ENCODE measurements around the gene PAK1. TPM values are rescaled to one million over a fixed set of nuclear protein-coding genes. Genes with fewer than 3 reads are reported as not detected.

Gene PAK1
- total and polyA plus RNA-seq, 2 of the 4 experiments (the other 2 are of a cell fraction), result 34.3 to 60.6 TPM

DNA sequence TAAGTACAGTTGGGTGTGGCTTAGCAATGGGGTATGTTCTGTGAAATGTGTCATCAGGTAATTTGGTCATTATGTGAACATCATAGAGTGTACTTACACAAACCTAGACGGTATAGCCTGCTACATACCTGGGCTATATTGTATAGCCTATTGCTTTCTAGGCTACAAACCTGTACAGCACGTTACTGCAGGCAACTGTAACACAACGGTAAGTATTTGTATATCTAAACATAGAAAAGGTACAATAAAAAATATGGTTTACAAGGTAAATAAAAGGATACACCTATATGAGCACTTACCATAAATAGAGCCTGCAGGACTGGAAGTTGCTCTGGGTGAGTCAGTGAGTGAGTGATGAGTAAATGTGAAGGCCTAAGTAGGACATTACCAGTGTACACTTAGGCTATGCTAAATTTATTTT is 99.3 kb downstream of the PAK1 start:
- H2AK5ac ChIP-seq (ENCODE audit: low read depth, low read length), result no peak overlapping the region
- H2AFZ ChIP-seq (replicated peaks; ENCODE audit: low read length, poor library complexity), result no peak overlapping the region
- 0 out of 4 replicates have a peak, but pooled peaks cover 0 to 2% of the 10 kb centered on the region in 2 experiments for H3K79me1 ChIP-seq (ENCODE audit: low read depth in 1 of 2, low read length in 2 of 2)
- peak; percentile 55 for ATAC-seq (ENCODE audit: low read depth)
- peaks cover 4% of the 10 kb centered on the region for H3K4me1 ChIP-seq (ENCODE audit: control insufficient read depth, insufficient read depth, low read length)
- no peak overlapping the region for H3K4ac ChIP-seq (ENCODE audit: low read depth, low read length)
- no peak overlapping the region for H3K4me3 ChIP-seq (ENCODE audit: insufficient read depth, low read depth, low read length)
- ChIA-PET POLR2A (ENCODE audit: unreplicated experiment) (interaction anchor here (0.7 kb wide), 1 partner anchor 8 kb away, joined by 3 read pairs; no protein-coding TSS in a partner anchor), CTCF (no interaction called here)
- no peak overlapping the region for H3K27ac ChIP-seq (ENCODE audit: insufficient read depth, low read length)
- no peak overlapping the region for H2BK20ac ChIP-seq (ENCODE audit: low read depth, low read length)
- H3K18ac ChIP-seq (ENCODE audit: low read depth, low read length), result no peak overlapping the region
- dilution Hi-C loops (cut with HindIII; ENCODE audit: low sequenced_read_pairs, unreplicated experiment), result no loop called here
- no peak overlapping the region for H2AK9ac ChIP-seq (replicated peaks; ENCODE audit: low read depth, low read length, poor library complexity)
- H3K4me2 ChIP-seq (ENCODE audit: low read depth, low read length), result no peak overlapping the region
- WGBS, 2 experiments (ENCODE audit: extremely low coverage in 2 of 2, insufficient read length in 1 of 2), result no CpG with 5 or more reads among the region's 3 CpGs
- no peak for TF ChIP-seq RAD21 (IDR thresholded peaks at IDR 0.05; ENCODE audit: low read length)
- no peak for TF ChIP-seq MAZ (IDR thresholded peaks at IDR 0.05; ENCODE audit: borderline replicate concordance, low read depth, low read length)
- no peak for TF ChIP-seq RCOR1 (IDR thresholded peaks at IDR 0.05; ENCODE audit: insufficient replicate concordance, low read length)
- TF ChIP-seq, protein P1, sequence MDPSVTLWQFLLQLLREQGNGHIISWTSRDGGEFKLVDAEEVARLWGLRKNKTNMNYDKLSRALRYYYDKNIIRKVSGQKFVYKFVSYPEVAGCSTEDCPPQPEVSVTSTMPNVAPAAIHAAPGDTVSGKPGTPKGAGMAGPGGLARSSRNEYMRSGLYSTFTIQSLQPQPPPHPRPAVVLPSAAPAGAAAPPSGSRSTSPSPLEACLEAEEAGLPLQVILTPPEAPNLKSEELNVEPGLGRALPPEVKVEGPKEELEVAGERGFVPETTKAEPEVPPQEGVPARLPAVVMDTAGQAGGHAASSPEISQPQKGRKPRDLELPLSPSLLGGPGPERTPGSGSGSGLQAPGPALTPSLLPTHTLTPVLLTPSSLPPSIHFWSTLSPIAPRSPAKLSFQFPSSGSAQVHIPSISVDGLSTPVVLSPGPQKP (IDR thresholded peaks at IDR 0.05; ENCODE audit: borderline replicate concordance, low read depth, low read length), result no peak
- no peak for TF ChIP-seq MAFK (IDR thresholded peaks at IDR 0.05; ENCODE audit: low read depth, low read length)
- TF ChIP-seq FOS (IDR thresholded peaks at IDR 0.05; ENCODE audit: low read depth, low read length), result no peak
- no peak for TF ChIP-seq CHD1 (IDR thresholded peaks at IDR 0.05; ENCODE audit: low read depth, low read length)
- no peak for TF ChIP-seq POLR2A (IDR thresholded peaks at IDR 0.05; ENCODE audit: low read depth, low read length)
- no peak for TF ChIP-seq SMC3 (IDR thresholded peaks at IDR 0.05; ENCODE audit: low read depth, low read length)
- H3K23ac ChIP-seq (ENCODE audit: low read depth, low read length), result no peak overlapping the region
- H4K8ac ChIP-seq (ENCODE audit: low read depth in 2 of 2, low read length in 2 of 2), result no peak overlapping the region
- no peak overlapping the region for H4K91ac ChIP-seq (ENCODE audit: insufficient read depth, low read depth, low read length)
- H3K27me3 ChIP-seq (ENCODE audit: control insufficient read depth, insufficient read depth, low read length), result no peaks in the 10 kb centered on the region
- H2BK120ac ChIP-seq (ENCODE audit: low read depth, low read length), result no peak overlapping the region
- H2BK5ac ChIP-seq (ENCODE audit: low read depth, low read length, poor library complexity, severe bottlenecking), result peak overlapping the region; percentile 17
- no peak overlapping the region for H3K9ac ChIP-seq (ENCODE audit: low read depth, low read length)
- no peaks in the 10 kb centered on the region for H4K20me1 ChIP-seq (ENCODE audit: insufficient read depth, low read length)
- intact Hi-C loops (cut with micrococcal nuclease), result no loop called here
- no peak overlapping the region for H4K5ac ChIP-seq (ENCODE audit: low read depth, low read length)
- in situ Hi-C loops (cut with MboI; ENCODE audit: low sequenced_read_pairs), result no loop called here
- H3K56ac ChIP-seq (ENCODE audit: extremely low read depth, insufficient read depth, low read length), result no peak overlapping the region
- BruUV-seq (replicated peaks), result no TSS peak
- peaks cover 1% of the 10 kb centered on the region; the same call in 1 of the 2 replicates for H3K36me3 ChIP-seq (ENCODE audit: control insufficient read depth, insufficient read depth, low read length)
- H3K14ac ChIP-seq (replicated peaks; ENCODE audit: low read depth, low read length), result no peak overlapping the region
- peak; percentile 46 for DNase-seq
- peaks cover 6% of the 10 kb centered on the region for H3K9me1 ChIP-seq (ENCODE audit: insufficient read depth, low read length)
- no peak overlapping the region for H2BK15ac ChIP-seq (ENCODE audit: low read depth, low read length)
- no peaks in the 10 kb centered on the region for H3K9me3 ChIP-seq (ENCODE audit: control insufficient read depth, insufficient read depth, low read length)

Measured in IMR-90 (cell line).